A549 treated with AZD9567 at 1 μM for 4 hours (cell line): Measurements from ENCODE around the gene ST3GAL5. TPM values are rescaled to one million over a fixed set of nuclear protein-coding genes. Genes with fewer than 3 reads are reported as not detected.

Experiments used
- total RNA-seq: library from RNA; stranded (reverse); fragments of 200-300 nt; extraction: Qiagen RNA extraction; gene quantifications from 5 replicates; pipeline ENCODE4 v1.2.3, GENCODE V29; 2022; ENCODE audit not compliant: insufficient read depth

ST3GAL5 gene
- 20.9 to 33.3 TPM (median 24.9 TPM) in 5 replicates for total RNA-seq

GRCh38 chr2:85888684-85889626, at the start of gene ST3GAL5:
Gene ST3GAL5 (minus strand): TSS chr2:85888990. CDS start chr2:85888905, 85 bp downstream.

Other genes with a start within 250 kb of the ST3GAL5 start
- gene SFTPB, start 220.8 kb downstream of the ST3GAL5 start, total RNA-seq: 0.11 to 0.23 TPM (median 0.16 TPM) in 4 of 5 replicates, not detected in the other
- 0.13 to 0.17 TPM (median 0.14 TPM) in 3 of 5 replicates, not detected in the others for gene GNLY, start 194.6 kb downstream of the ST3GAL5 start, total RNA-seq
- gene ATOH8, start 135.0 kb downstream of the ST3GAL5 start, total RNA-seq: 12.5 to 15.9 TPM (median 14.4 TPM) in 5 replicates
- gene POLR1A, start 216.9 kb upstream of the ST3GAL5 start, total RNA-seq: 20.8 to 24.7 TPM (median 23.9 TPM) in 5 replicates
- 52.7 to 82.4 TPM (median 66.1 TPM) in 5 replicates for gene PTCD3, start 217.2 kb upstream of the ST3GAL5 start, total RNA-seq